ENCODE results near the gene HHEX. TPM values are rescaled to one million over a fixed set of nuclear protein-coding genes. Genes with fewer than 3 reads are reported as not detected.
"Not testable (repeated sequence)": the region's sequence is repeated elsewhere in the genome, so short reads cannot be mapped to it uniquely, and the experiment has no call there.

Gene HHEX
- under 1 TPM in 1 of 2 experiments, not detected in 1; 0.11 TPM for total RNA-seq

- peaks cover 58% of the 10 kb centered on the region for H3K27me3 Mint-ChIP-seq
- no peak within 1 kb of the TSS for H3K27ac Mint-ChIP-seq
- ChIA-PET CTCF (interaction anchor here (0.7 to 1.4 kb wide), 2 partner anchors 8 to 158 kb away, joined by 3 read pairs; partner anchors contain the start of gene EXOC6), POLR2A (no interaction called here)
- intact Hi-C loops (cut with DNase I, micrococcal nuclease) = loop anchor here (1.0 to 5.0 kb wide), 4 partner anchors 97 to 383 kb away; partner anchors contain the start of genes CYP26A1 (in 1 of the 2), EXOC6 (in 1 of the 2) and KIF11 (in 1 of the 2)
- H3K36me3 Mint-ChIP-seq (ENCODE audit: low read depth) = no peaks in the 10 kb centered on the region
- DNase-seq = peak; percentile 52
- H3K4me3 Mint-ChIP-seq = peak within 1 kb of the TSS; percentile 51
- ATAC-seq = peak; percentile 54
- peaks cover 20% of the 10 kb centered on the region for H3K4me1 Mint-ChIP-seq
- peaks cover 2% of the 10 kb centered on the region for H3K9me3 Mint-ChIP-seq (ENCODE audit: low read depth)
Measured at GRCh38 chr10:92689663-92690210, at the start of gene HHEX. HHEX (plus strand) TSS chr10:92689955; CDS start chr10:92689987, 32 bp downstream.

- intact Hi-C loops (cut with DNase I, micrococcal nuclease) = no loop called here
- Mint-ChIP-seq H3K27ac (no peak overlapping the region), H3K9me3 (ENCODE audit: low read depth) (no peaks in the 10 kb centered on the region), H3K36me3 (ENCODE audit: low read depth) (peaks cover 45% of the 10 kb centered on the region), H3K27me3 (no peaks in the 10 kb centered on the region), H3K4me3 (no peak overlapping the region), H3K4me1 (peaks cover 6% of the 10 kb centered on the region)
- ATAC-seq (no peak), DNase-seq (no peak)
- ChIA-PET CTCF (no interaction called here), POLR2A (no interaction called here)
Measured at GRCh38 chr10:92640107-92640506, 49.6 kb upstream of the HHEX start.

GRCh38 chr10:92641492-92641891 lies 48.3 kb upstream of the HHEX start:
- H3K9me3 Mint-ChIP-seq (ENCODE audit: low read depth) = no peaks in the 10 kb centered on the region
- CTCF ChIA-PET = interaction anchor here (0.8 kb wide), 1 partner anchor 1954 kb away, joined by 3 read pairs; no protein-coding TSS in a partner anchor
- H3K27me3 Mint-ChIP-seq = no peaks in the 10 kb centered on the region
- POLR2A ChIA-PET = no interaction called here
- no peak for ATAC-seq
- DNase-seq = no peak
- peaks cover 6% of the 10 kb centered on the region for H3K4me1 Mint-ChIP-seq
- peaks cover 46% of the 10 kb centered on the region for H3K36me3 Mint-ChIP-seq (ENCODE audit: low read depth)
- no peak overlapping the region for H3K27ac Mint-ChIP-seq
- H3K4me3 Mint-ChIP-seq = no peak overlapping the region
- intact Hi-C loops (cut with DNase I, micrococcal nuclease) = no loop called here

- ChIA-PET POLR2A (no interaction called here), CTCF (interaction anchor here (0.8 to 0.9 kb wide), 2 partner anchors 11 to 41 kb away, joined by 3 read pairs; no protein-coding TSS in a partner anchor)
- peaks cover 6% of the 10 kb centered on the region for H3K4me1 Mint-ChIP-seq
- intact Hi-C loops (cut with DNase I, micrococcal nuclease) = no loop called here
- H3K27me3 Mint-ChIP-seq = no peaks in the 10 kb centered on the region
- H3K27ac Mint-ChIP-seq = no peak overlapping the region
- DNase-seq (no peak), ATAC-seq (no peak)
- peaks cover 53% of the 10 kb centered on the region for H3K36me3 Mint-ChIP-seq (ENCODE audit: low read depth)
- H3K9me3 Mint-ChIP-seq (ENCODE audit: low read depth) = no peaks in the 10 kb centered on the region
- no peak overlapping the region for H3K4me3 Mint-ChIP-seq
Measured at GRCh38 chr10:92644921-92645320, 44.8 kb upstream of the HHEX start.

- POLR2A ChIA-PET; ATAC-seq; H3K9me3 Mint-ChIP-seq (ENCODE audit: low read depth); H3K4me3 Mint-ChIP-seq; H3K27me3 Mint-ChIP-seq; CTCF ChIA-PET; H3K27ac Mint-ChIP-seq; intact Hi-C loops (cut with DNase I, micrococcal nuclease); H3K4me1 Mint-ChIP-seq; DNase-seq: not testable (repeated sequence)
- peaks cover 60% of the 10 kb centered on the region for H3K36me3 Mint-ChIP-seq (ENCODE audit: low read depth)
Measured at GRCh38 chr10:92650864-92651263, 38.9 kb upstream of the HHEX start.

- ChIA-PET POLR2A (no interaction called here), CTCF (interaction anchor here (0.7 to 1.0 kb wide), 3 partner anchors 9 to 80 kb away, joined by 3 read pairs; no protein-coding TSS in a partner anchor)
- no peak overlapping the region for H3K27ac Mint-ChIP-seq
Measured at GRCh38 chr10:92655426-92655825, 34.3 kb upstream of the HHEX start.

GRCh38 chr10:92656266-92656961 lies 33.3 kb upstream of the HHEX start:
- ChIA-PET POLR2A (no interaction called here), CTCF (interaction anchor here (0.7 to 1.0 kb wide), 2 partner anchors 10 to 81 kb away, joined by 3 read pairs; no protein-coding TSS in a partner anchor)
- intact Hi-C loops (cut with DNase I, micrococcal nuclease) = no loop called here
- H3K36me3 Mint-ChIP-seq (ENCODE audit: low read depth) = peaks cover 27% of the 10 kb centered on the region
- H3K27ac Mint-ChIP-seq = no peak overlapping the region
- no peak for ATAC-seq
- H3K4me3 Mint-ChIP-seq = no peak overlapping the region
- H3K4me1 Mint-ChIP-seq = no peaks in the 10 kb centered on the region
- H3K27me3 Mint-ChIP-seq = no peaks in the 10 kb centered on the region
- H3K9me3 Mint-ChIP-seq (ENCODE audit: low read depth) = no peaks in the 10 kb centered on the region
- no peak for DNase-seq

More at GRCh38 chr10:92655426-92655825, 34.3 kb upstream of the HHEX start:
- Mint-ChIP-seq H3K9me3 (ENCODE audit: low read depth) (no peaks in the 10 kb centered on the region), H3K36me3 (ENCODE audit: low read depth) (peaks cover 35% of the 10 kb centered on the region), H3K27me3 (no peaks in the 10 kb centered on the region), H3K4me3 (no peak overlapping the region), H3K4me1 (no peaks in the 10 kb centered on the region)
- ATAC-seq (no peak), DNase-seq (no peak)
- intact Hi-C loops (cut with DNase I, micrococcal nuclease) = no loop called here

GRCh38 chr10:92657024-92657423 lies 32.7 kb upstream of the HHEX start:
- no peaks in the 10 kb centered on the region for H3K27me3 Mint-ChIP-seq
- H3K27ac Mint-ChIP-seq = no peak overlapping the region
- ChIA-PET CTCF (no interaction called here), POLR2A (no interaction called here)
- no peak overlapping the region for H3K4me3 Mint-ChIP-seq
- intact Hi-C loops (cut with DNase I, micrococcal nuclease) = no loop called here
- ATAC-seq (no peak), DNase-seq (no peak)
- peaks cover 25% of the 10 kb centered on the region for H3K36me3 Mint-ChIP-seq (ENCODE audit: low read depth)
- H3K9me3 Mint-ChIP-seq (ENCODE audit: low read depth) = no peaks in the 10 kb centered on the region
- H3K4me1 Mint-ChIP-seq = no peaks in the 10 kb centered on the region

- intact Hi-C loops (cut with DNase I, micrococcal nuclease) = no loop called here
- ATAC-seq (no peak), DNase-seq (no peak)
- Mint-ChIP-seq H3K9me3 (ENCODE audit: low read depth) (peaks cover 9% of the 10 kb centered on the region), H3K27ac (no peak overlapping the region), H3K27me3 (no peaks in the 10 kb centered on the region), H3K4me1 (no peaks in the 10 kb centered on the region), H3K36me3 (ENCODE audit: low read depth) (no peaks in the 10 kb centered on the region), H3K4me3 (no peak overlapping the region)
- CTCF ChIA-PET = interaction anchor here (0.6 kb wide), 1 partner anchor 36 kb away, joined by 3 read pairs; no protein-coding TSS in a partner anchor
- POLR2A ChIA-PET = no interaction called here
Measured at GRCh38 chr10:92662848-92663247, 26.9 kb upstream of the HHEX start.

- intact Hi-C loops (cut with DNase I, micrococcal nuclease) = no loop called here
- Mint-ChIP-seq H3K9me3 (ENCODE audit: low read depth) (peaks cover 9% of the 10 kb centered on the region), H3K27ac (no peak overlapping the region), H3K27me3 (no peaks in the 10 kb centered on the region), H3K4me1 (no peaks in the 10 kb centered on the region), H3K36me3 (ENCODE audit: low read depth) (no peaks in the 10 kb centered on the region), H3K4me3 (no peak overlapping the region)
- ChIA-PET CTCF (no interaction called here), POLR2A (no interaction called here)
- ATAC-seq = no peak
- no peak for DNase-seq
Measured at GRCh38 chr10:92664322-92664721, 25.4 kb upstream of the HHEX start.

- H3K27me3 Mint-ChIP-seq = no peaks in the 10 kb centered on the region
- intact Hi-C loops (cut with DNase I, micrococcal nuclease) = no loop called here
- no peaks in the 10 kb centered on the region for H3K36me3 Mint-ChIP-seq (ENCODE audit: low read depth)
Measured at GRCh38 chr10:92667078-92667477, 22.7 kb upstream of the HHEX start.

GRCh38 chr10:92677708-92678107 lies 12.0 kb upstream of the HHEX start:
- Mint-ChIP-seq H3K36me3 (ENCODE audit: low read depth) (no peaks in the 10 kb centered on the region), H3K4me1 (no peaks in the 10 kb centered on the region), H3K4me3 (no peak overlapping the region), H3K9me3 (ENCODE audit: low read depth) (no peaks in the 10 kb centered on the region), H3K27ac (no peak overlapping the region), H3K27me3 (no peaks in the 10 kb centered on the region)
- DNase-seq (no peak), ATAC-seq (no peak)
- CTCF ChIA-PET = no interaction called here
- POLR2A ChIA-PET = no interaction called here
- intact Hi-C loops (cut with DNase I, micrococcal nuclease) = no loop called here

More at GRCh38 chr10:92667078-92667477, 22.7 kb upstream of the HHEX start:
- ChIA-PET POLR2A (no interaction called here), CTCF (no interaction called here)
- DNase-seq (no peak), ATAC-seq (no peak)
- Mint-ChIP-seq H3K9me3 (ENCODE audit: low read depth) (peaks cover 9% of the 10 kb centered on the region), H3K4me3 (no peak overlapping the region), H3K4me1 (no peaks in the 10 kb centered on the region), H3K27ac (no peak overlapping the region)

All from activated CD4-positive, alpha-beta T cell treated with anti-CD3 and anti-CD28 coated beads for 36 hours (primary cell).